HepG2 (cell line): ENCODE results near the gene TMEM86B. TPM values are rescaled to one million over a fixed set of nuclear protein-coding genes. Genes with fewer than 3 reads are reported as not detected.

Experiments
- CAMTA2 ChIP-seq: sonication (generic); formaldehyde crosslinking; IDR thresholded peaks from 2 replicates; pipeline ENCODE4 v1.4.0; 2020; ENCODE audit warnings: mild to moderate bottlenecking, missing genetic modification reagents, borderline replicate concordance
- GPN1 ChIP-seq: sonication (generic); formaldehyde crosslinking; IDR thresholded peaks from 2 replicates; pipeline ENCODE4 v1.5.1; 2020; ENCODE audit warnings: missing genetic modification reagents, borderline replicate concordance
- HBP1 ChIP-seq: IDR thresholded peaks from 2 replicates; pipeline ENCODE4 v1.6.1; 2016; ENCODE audit warnings: low read depth, control low read depth
- HNRNPK ChIP-seq: fragments of 200-400 bp; formaldehyde crosslinking; IDR thresholded peaks from 2 replicates; pipeline ENCODE4 v1.6.1; 2018; ENCODE audit warnings: low read length, low read depth, moderate library complexity, mild to moderate bottlenecking; ENCODE audit not compliant: poor library complexity, severe bottlenecking
- MLX ChIP-seq: IDR thresholded peaks from 2 replicates; pipeline ENCODE4 v1.6.1; 2016
- RBM39 ChIP-seq: fragments of 200-400 bp; formaldehyde crosslinking; IDR thresholded peaks from one replicate; pipeline ENCODE4 v1.6.1; 2018; ENCODE audit warnings: antibody characterized with exemption, mild to moderate bottlenecking, low read depth, low read length; ENCODE audit not compliant: poor library complexity, severe bottlenecking
- TBX2 ChIP-seq: sonication (generic); formaldehyde crosslinking; IDR thresholded peaks from 2 replicates; pipeline ENCODE4 v1.5.0; 2020; ENCODE audit warnings: missing genetic modification reagents, mild to moderate bottlenecking, borderline replicate concordance
- THRA ChIP-seq: sonication (generic); formaldehyde crosslinking; IDR thresholded peaks from 2 replicates; pipeline ENCODE4 v1.4.0; 2020; ENCODE audit warnings: missing genetic modification reagents, borderline replicate concordance
- ZBTB14 ChIP-seq: sonication (generic); formaldehyde crosslinking; IDR thresholded peaks from 2 replicates; pipeline ENCODE4 v1.4.0; 2020; ENCODE audit warnings: missing genetic modification reagents
- ZNF280B ChIP-seq: sonication (generic); formaldehyde crosslinking; IDR thresholded peaks from 2 replicates; pipeline ENCODE4 v1.5.0; 2020; ENCODE audit warnings: missing genetic modification reagents, mild to moderate bottlenecking, borderline replicate concordance
- ZNF501 ChIP-seq: sonication (generic); formaldehyde crosslinking; IDR thresholded peaks from 2 replicates; pipeline ENCODE4 v1.5.1; 2020; ENCODE audit warnings: mild to moderate bottlenecking, moderate library complexity, missing genetic modification reagents
- ZNF615 ChIP-seq: sonication (generic); formaldehyde crosslinking; IDR thresholded peaks from 2 replicates; pipeline ENCODE4 v1.5.0; 2020; ENCODE audit warnings: mild to moderate bottlenecking, missing genetic modification reagents, borderline replicate concordance
- ZNF616 ChIP-seq: sonication (generic); formaldehyde crosslinking; IDR thresholded peaks from 2 replicates; pipeline ENCODE4 v1.5.0; 2020; ENCODE audit warnings: low read depth, mild to moderate bottlenecking, missing genetic modification reagents
- ZNF710 ChIP-seq: sonication (generic); formaldehyde crosslinking; IDR thresholded peaks from 2 replicates; pipeline ENCODE4 v1.5.0; 2020; ENCODE audit warnings: mild to moderate bottlenecking, missing genetic modification reagents, borderline replicate concordance
- ZNF768 ChIP-seq: sonication (generic); formaldehyde crosslinking; IDR thresholded peaks from 2 replicates; pipeline ENCODE4 v1.4.0; 2020; ENCODE audit warnings: missing genetic modification reagents
- ZNF792 ChIP-seq: IDR thresholded peaks from 2 replicates; pipeline ENCODE4 v1.6.1; 2016
- ZNF83 ChIP-seq: sonication (generic); formaldehyde crosslinking; IDR thresholded peaks from 2 replicates; pipeline ENCODE4 v1.4.0; 2020; ENCODE audit warnings: missing genetic modification reagents, mild to moderate bottlenecking, borderline replicate concordance
- ZSCAN9 ChIP-seq: IDR thresholded peaks from 2 replicates; pipeline ENCODE4 v1.6.1; 2016; ENCODE audit warnings: borderline replicate concordance
- polyA plus RNA-seq, 8 experiments: library from polyadenylated mRNA; depleted of rRNA in 3 of 8; stranded (reverse) in 7 of 8; unstranded in 1 of 8; fragments of >200 nt; fragmentation: Illumina TruSeq in 4 of 8; extraction: Trizol in 4 of 8; gene quantifications; 2 replicates each; pipeline versions ENCODE4 v1.2.1 to v1.2.3, GENCODE V29; 2011 to 2016; ENCODE audit warnings: low read depth in 4 of 8, missing spikeins in 1 of 8, mixed read lengths in 1 of 8; ENCODE audit not compliant: insufficient read depth in 1 of 8
- total RNA-seq, 5 experiments: library from RNA; depleted of rRNA; stranded (reverse); fragments of >200 nt; fragmentation: Illumina TruSeq; extraction: Trizol; gene quantifications; 2 replicates each; pipeline ENCODE4 v1.2.3, GENCODE V29; 2016; ENCODE audit warnings: low read depth in 1 of 5

The TMEM86B gene
- total and polyA plus RNA-seq, 2 of the 13 experiments (the other 11 are each of a cell fraction or from before 2014, with no cell fraction given), result 7.7 to 9.6 TPM

GRCh38 chr19:55206664-55207500 is 21.7 kb downstream of the TMEM86B start (continued):
- TF ChIP-seq ZBTB14 (CRISPR knock-in tag), result no peak
- peak; percentile 37; the same call in 1 of the 2 replicates for TF ChIP-seq ZNF792
- peak; percentile 71; the same call in 1 of the 2 replicates for TF ChIP-seq ZSCAN9 (CRISPR knock-in tag)
- peak; percentile 84 for TF ChIP-seq TBX2
- TF ChIP-seq THRA (CRISPR knock-in tag), result peak; percentile 73; the same call in 1 of the 2 replicates
- no peak for TF ChIP-seq HNRNPK
- no peak for TF ChIP-seq MLX (CRISPR knock-in tag)
- TF ChIP-seq ZNF615 (CRISPR knock-in tag), result no peak
- TF ChIP-seq ZNF280B (CRISPR knock-in tag), result no peak
- TF ChIP-seq ZNF616 (CRISPR knock-in tag), result no peak
- peak; percentile 64; the same call in 1 of the 2 replicates for TF ChIP-seq ZNF768 (CRISPR knock-in tag)
- TF ChIP-seq ZNF501 (CRISPR knock-in tag), result peak; percentile 96
- peak; percentile 86; the same call in 1 of the 2 replicates for TF ChIP-seq ZNF83 (CRISPR knock-in tag)
- TF ChIP-seq GPN1 (CRISPR knock-in tag), result no peak
- 0 out of 2 replicates have a peak, but pooled peaks have one; percentile 1 for TF ChIP-seq HBP1 (CRISPR knock-in tag)
- TF ChIP-seq RBM39, result no peak
- no peak for TF ChIP-seq CAMTA2 (CRISPR knock-in tag)
- peak; percentile 77; the same call in 1 of the 2 replicates for TF ChIP-seq ZNF710
